GM10266 (cell line): Measurements from ENCODE around the gene CENPO.

ENCODE experiments used
- DNase-seq: peaks from one replicate; pipeline ENCODE4 v3.0.0; 2012; ENCODE audit errors: extremely low spot score
- CTCF ChIP-seq: IDR thresholded peaks from 2 replicates; pipeline ENCODE4 v1.5.1; 2012; ENCODE audit warnings: mild to moderate bottlenecking, low read depth; ENCODE audit not compliant: control insufficient read depth, insufficient read depth; ENCODE audit errors: missing control alignments

CENPO gene

GRCh38 chr2:24845691-24846090 lies 52.5 kb downstream of the CENPO start:
- no peak for DNase-seq
- no peak for TF ChIP-seq CTCF

GRCh38 chr2:24850944-24851343 lies 57.7 kb downstream of the CENPO start:
- TF ChIP-seq CTCF = no peak
- DNase-seq = no peak

- no peak for TF ChIP-seq CTCF
- no peak for DNase-seq
Measured at GRCh38 chr2:24852026-24852425, 58.8 kb downstream of the CENPO start.

GRCh38 chr2:24852431-24853020 lies 59.3 kb downstream of the CENPO start:
- no peak for DNase-seq
- TF ChIP-seq CTCF = no peak

- no peak for DNase-seq
- no peak for TF ChIP-seq CTCF
Measured at GRCh38 chr2:24853046-24853445, 59.8 kb downstream of the CENPO start.

- DNase-seq = no peak
- no peak for TF ChIP-seq CTCF
Measured at GRCh38 chr2:24853996-24854395, 60.8 kb downstream of the CENPO start.

GRCh38 chr2:24855022-24855622 lies 61.9 kb downstream of the CENPO start:
- DNase-seq = no peak
- TF ChIP-seq CTCF = no peak
